SH-SY5Y (cell line): ENCODE measurements around the gene TSR3.

ENCODE experiments used
- GATA2 ChIP-seq: IDR thresholded peaks from 2 replicates; pipeline ENCODE4 v1.6.1; 2011; ENCODE audit warnings: mild to moderate bottlenecking, low read depth, low read length
- GATA3 ChIP-seq: IDR thresholded peaks from 2 replicates; pipeline ENCODE4 v1.6.1; 2011; ENCODE audit warnings: low read depth, mild to moderate bottlenecking, low read length, moderate library complexity

GRCh38 chr16:1392826-1393225, 41.1 kb upstream of the TSR3 start:
- TF ChIP-seq GATA2 = no peak
- no peak for TF ChIP-seq GATA3
